Heart left ventricle (tissue), 16 donors: ENCODE results near the gene CES4A. TPM values are rescaled to one million over a fixed set of nuclear protein-coding genes. Genes with fewer than 3 reads are reported as not detected.
A peak's percentile ranks its signal among the peaks of the same experiment; 100 is the strongest.

ENCODE experiments used
- ATAC-seq, 4 donors: fragments of 200-7000 bp; cut with Tn5 transposase; one replicate each; pipeline ENCODE4 v1.9.1; 2020 to 2022; ENCODE audit warnings: moderate library complexity in 4 of 4, mild to moderate bottlenecking in 3 of 4, moderate number of reproducible peaks in 1 of 4
- DNase-seq, 5 donors: peaks; one replicate each; pipeline ENCODE4 v3.0.0-alpha.2; 2020
- H3K27ac ChIP-seq, 12 donors: fragments of 200-600 bp; sonication (generic) in 4 of 12; one replicate each; pipeline versions ENCODE4 v1.5.0 to v1.8.0; 2016 to 2022; ENCODE audit warnings: mild to moderate bottlenecking in 2 of 12
- H3K27me3 ChIP-seq, 9 donors: fragments of 200-600 bp; sonication (generic) in 2 of 9; one replicate each; pipeline versions ENCODE4 v1.5.1 to v1.8.0; 2016 to 2022; ENCODE audit warnings: mild to moderate bottlenecking in 3 of 9
- H3K36me3 ChIP-seq, 9 donors: fragments of 200-600 bp; sonication (generic) in 2 of 9; one replicate each; pipeline versions ENCODE4 v1.5.0 to v1.8.0; 2018 to 2022; ENCODE audit warnings: mild to moderate bottlenecking in 2 of 9
- H3K4me1 ChIP-seq, 12 donors: fragments of 200-600 bp; sonication (generic) in 4 of 12; one replicate each; pipeline versions ENCODE4 v1.5.0 to v1.8.0; 2016 to 2022; ENCODE audit warnings: mild to moderate bottlenecking in 3 of 12
- H3K4me3 ChIP-seq, 12 donors: fragments of 200-600 bp; sonication (generic) in 4 of 12; one replicate each; pipeline versions ENCODE4 v1.5.0 to v1.8.0; 2017 to 2022; ENCODE audit warnings: mild to moderate bottlenecking in 9 of 12, moderate library complexity in 4 of 12
- H3K9me3 ChIP-seq, 12 donors: fragments of 200-600 bp; sonication (generic) in 4 of 12; one replicate each; pipeline versions ENCODE4 v1.5.0 to v1.8.0; 2016 to 2022; ENCODE audit warnings: mild to moderate bottlenecking in 1 of 12
- POLR2A ChIP-seq, 2 donors: fragments of 450-650 bp; IDR thresholded peaks; one replicate each; pipeline ENCODE4 v1.6.1; 2017; ENCODE audit warnings: antibody characterized with exemption in 2 of 2, mild to moderate bottlenecking in 2 of 2, moderate library complexity in 2 of 2
- WGBS, 4 donors: extraction: QIAGEN DNeasy Blood & Tissue Kit in 2 of 4; methylation state at CpG; one replicate each; pipeline versions ENCODE4 v1.1.5 to v1.1.7; 2013 to 2018; 5-methylcytosine and 5-hydroxymethylcytosine counted together
- intact Hi-C, 10 donors: fragments of 100-400 bp; cut with DNase I; formaldehyde crosslinking; loops; one replicate each; pipeline versions ENCODE4 v1.11.1 to v1.14.2; 2022
- polyA plus RNA-seq, 2 donors: library from polyadenylated mRNA; stranded (reverse); fragments of 200-250 nt; gene quantifications; one replicate each; pipeline ENCODE4 v1.2.3, GENCODE V29; 2013
- total RNA-seq, 9 donors: library from RNA; depleted of rRNA in 2 of 9; stranded (reverse); fragments of >200 nt in 2 of 9; fragmentation: NEBNext Ultra II Directional in 3 of 9; extraction: Animal tissue kit (Norgen Biotek cat#: 25700) in 3 of 9; gene quantifications; one replicate each; pipeline versions ENCODE4 v1.1.0 to v1.2.4, GENCODE V29; 2016 to 2023
- TF ChIP-seq, protein P1 (sequence below), 12 donors: fragments of 200-600 bp; sonication (generic) in 4 of 12; IDR thresholded peaks; one replicate each; pipeline versions ENCODE4 v1.5.0 to v1.8.0; 2018 to 2022; ENCODE audit warnings: antibody characterized with exemption in 12 of 12, mild to moderate bottlenecking in 5 of 12
- donor health status: ischemic (EF 13 %, LVEDD 7.1; RV severe dilation, severe dysfunction).
- donor health status: healthy with polysubstance abuse.
- donor health status: DM: no; HTN: yes; CAD: no.
- donor health status: DM: no; HTN: no; CAD: no.
- donor health status: ischemic (EF 25% LVEDD 6.9; RV normal size, moderate dysfunction).
- donor health status: ischemic (EF 25% LVEDD 5.7; RV mildly dilated, moderate dysfunction).
- donor health status: healthy.
- donor health status: DM: yes; HTN: yes; CAD: no.
- donor health status: ischemic (EF 35%, LVEDD 5.7; RV mildly dilated, moderate dysfunction).
- donor health status: nonischemic (EF 11% LVEDD 7.7; RV severe dilation, severe dysfunction).
- donor health status: DM: yes; HTN: yes; CAD: no.
- donor health status: PGD.
- donor health status: ischemic (EF 29% LVEDD 5.4; RV normal size, mild dysfunction).
- donor health status: nonischemic (EF 23%, LVEDD 6.1; RV moderate dilation, normal function).

Gene CES4A
- total and polyA plus RNA-seq, 11 donors = 3.5 to 26.8 (median 8.1) TPM

DNA sequence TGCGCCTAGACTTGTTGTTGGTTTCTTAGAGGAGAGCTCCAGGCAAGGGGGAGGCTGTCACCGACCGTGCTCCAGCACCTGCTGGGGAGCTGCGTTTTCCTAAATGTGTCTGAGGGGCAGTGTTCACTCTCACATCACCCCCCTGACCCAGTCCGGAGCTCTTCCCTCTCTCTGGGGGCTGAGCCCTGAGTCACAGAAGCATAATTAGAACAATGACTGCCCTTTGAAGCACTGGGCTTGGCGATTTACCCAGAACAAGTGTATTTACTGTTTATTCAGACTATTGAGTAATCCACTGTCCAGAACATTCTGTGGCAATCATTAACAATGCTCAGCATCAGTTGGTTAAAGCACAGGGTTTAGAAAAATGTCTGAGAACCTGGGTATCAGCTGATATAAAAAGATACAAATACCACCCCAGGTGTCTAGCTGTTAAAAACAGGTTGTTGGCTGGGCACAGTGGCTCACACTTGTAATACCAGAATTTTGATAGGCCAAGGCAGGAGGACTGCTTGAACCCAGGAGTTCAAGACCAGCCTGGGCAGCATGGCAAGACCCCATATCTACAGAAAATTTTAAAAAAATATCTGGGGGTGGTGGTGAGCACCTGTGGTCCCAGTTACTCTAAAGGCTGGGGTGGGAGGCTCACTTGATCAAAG, 8.1 kb downstream of the CES4A start:
- intact Hi-C loops = no loop called here
- Histone ChIP-seq H3K27me3 (no peaks in the 10 kb centered on the region), H3K4me1 (peaks cover 0 to 35% (median 12%) of the 10 kb centered on the region in 12 donors), H3K9me3 (no peaks in the 10 kb centered on the region), H3K27ac (peak overlapping the region in 11 of 12 donors; percentile 36 to 83 (median 63)), H3K36me3 (no peaks in the 10 kb centered on the region), H3K4me3 (no peak overlapping the region)
- ATAC-seq (peak; percentile 83 to 89 (median 86)), DNase-seq (peak in 2 of 5 donors; percentile 18 to 73)
- 50 to 70% (median 60%) methylated on average over 2 to 6 of the region's 6 CpGs for WGBS, 4 donors
- TF ChIP-seq, protein P1, sequence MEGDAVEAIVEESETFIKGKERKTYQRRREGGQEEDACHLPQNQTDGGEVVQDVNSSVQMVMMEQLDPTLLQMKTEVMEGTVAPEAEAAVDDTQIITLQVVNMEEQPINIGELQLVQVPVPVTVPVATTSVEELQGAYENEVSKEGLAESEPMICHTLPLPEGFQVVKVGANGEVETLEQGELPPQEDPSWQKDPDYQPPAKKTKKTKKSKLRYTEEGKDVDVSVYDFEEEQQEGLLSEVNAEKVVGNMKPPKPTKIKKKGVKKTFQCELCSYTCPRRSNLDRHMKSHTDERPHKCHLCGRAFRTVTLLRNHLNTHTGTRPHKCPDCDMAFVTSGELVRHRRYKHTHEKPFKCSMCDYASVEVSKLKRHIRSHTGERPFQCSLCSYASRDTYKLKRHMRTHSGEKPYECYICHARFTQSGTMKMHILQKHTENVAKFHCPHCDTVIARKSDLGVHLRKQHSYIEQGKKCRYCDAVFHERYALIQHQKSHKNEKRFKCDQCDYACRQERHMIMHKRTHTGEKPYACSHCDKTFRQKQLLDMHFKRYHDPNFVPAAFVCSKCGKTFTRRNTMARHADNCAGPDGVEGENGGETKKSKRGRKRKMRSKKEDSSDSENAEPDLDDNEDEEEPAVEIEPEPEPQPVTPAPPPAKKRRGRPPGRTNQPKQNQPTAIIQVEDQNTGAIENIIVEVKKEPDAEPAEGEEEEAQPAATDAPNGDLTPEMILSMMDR (IDR thresholded peaks at IDR 0.05) = no peak
- no peak for TF ChIP-seq POLR2A (IDR thresholded peaks at IDR 0.05)

- intact Hi-C loops = no loop called here
- peak overlapping the region in 11 of 12 donors; percentile 36 to 83 (median 68) for H3K27ac ChIP-seq
- WGBS, 4 donors = 35 to 47% (median 41%) methylated on average over 3 of the region's 3 CpGs
- no peaks in the 10 kb centered on the region for H3K9me3 ChIP-seq
- H3K36me3 ChIP-seq = no peaks in the 10 kb centered on the region
- H3K27me3 ChIP-seq = no peaks in the 10 kb centered on the region
- H3K4me1 ChIP-seq = peaks cover 0 to 35% (median 14%) of the 10 kb centered on the region in 12 donors
- no peak overlapping the region for H3K4me3 ChIP-seq
- ATAC-seq = peak; percentile 50 to 75 (median 54)
- no peak for TF ChIP-seq POLR2A (IDR thresholded peaks at IDR 0.05)
- TF ChIP-seq, protein P1 (IDR thresholded peaks at IDR 0.05) = no peak
- no peak for DNase-seq
Measured at GRCh38 chr16:66996983-66997358, 8.6 kb downstream of the CES4A start.

- peaks cover 0 to 8% (median 0%) of the 10 kb centered on the region in 9 donors for H3K27me3 ChIP-seq
- no peaks in the 10 kb centered on the region for H3K36me3 ChIP-seq
- TF ChIP-seq, protein P1 (IDR thresholded peaks at IDR 0.05) = no peak
- TF ChIP-seq POLR2A (IDR thresholded peaks at IDR 0.05) = peak in 1 of 2 donors; percentile 15
- H3K9me3 ChIP-seq = no peaks in the 10 kb centered on the region
- intact Hi-C loops = no loop called here
- 3 to 13% (median 6%) methylated on average over 37 to 89 of the region's 89 CpGs for WGBS, 4 donors
- peaks cover 0 to 35% (median 14%) of the 10 kb centered on the region in 12 donors for H3K4me1 ChIP-seq
- H3K4me3 ChIP-seq = peak overlapping the region; percentile 22 to 65 (median 57)
- peak; percentile 35 to 77 (median 61) for DNase-seq
- peak overlapping the region in 4 of 12 donors; percentile 20 to 65 (median 49) for H3K27ac ChIP-seq
- ATAC-seq = peak in 3 of 4 donors; percentile 22 to 45 (median 36)
Measured at GRCh38 chr16:67000384-67001351, 12.3 kb downstream of the CES4A start.

DNA sequence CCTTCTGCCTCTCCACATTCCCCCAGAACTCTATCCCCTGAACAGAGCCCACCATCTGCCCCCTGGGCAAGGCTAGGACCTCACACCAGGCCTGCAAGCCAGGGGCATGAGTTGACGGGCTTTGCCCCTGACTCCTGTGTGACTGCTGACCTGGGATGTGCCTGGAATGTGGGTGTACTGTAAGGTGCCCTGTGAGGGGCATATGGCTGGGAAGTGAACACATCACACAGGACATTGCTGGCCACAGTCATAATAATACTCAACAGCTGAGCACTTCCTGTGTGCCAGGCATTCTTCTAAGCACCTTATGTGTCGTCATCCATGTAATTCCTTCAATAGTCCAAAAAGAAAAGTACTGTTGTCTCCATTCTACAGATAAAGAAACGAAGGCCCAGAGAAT, 13.3 kb downstream of the CES4A start:
- intact Hi-C loops = no loop called here
- H3K27me3 ChIP-seq = peaks cover 0 to 8% (median 0%) of the 10 kb centered on the region in 9 donors
- H3K4me3 ChIP-seq = no peak overlapping the region
- DNase-seq (no peak), ATAC-seq (no peak)
- no peaks in the 10 kb centered on the region for H3K9me3 ChIP-seq
- peaks cover 0 to 25% (median 13%) of the 10 kb centered on the region in 12 donors for H3K4me1 ChIP-seq
- TF ChIP-seq POLR2A (IDR thresholded peaks at IDR 0.05) = no peak
- H3K27ac ChIP-seq = no peak overlapping the region
- no peaks in the 10 kb centered on the region for H3K36me3 ChIP-seq
- 83 to 91% (median 88%) methylated on average over 3 of the region's 3 CpGs for WGBS, 4 donors
